Measurements from ENCODE around the gene DLX3.

DNA sequence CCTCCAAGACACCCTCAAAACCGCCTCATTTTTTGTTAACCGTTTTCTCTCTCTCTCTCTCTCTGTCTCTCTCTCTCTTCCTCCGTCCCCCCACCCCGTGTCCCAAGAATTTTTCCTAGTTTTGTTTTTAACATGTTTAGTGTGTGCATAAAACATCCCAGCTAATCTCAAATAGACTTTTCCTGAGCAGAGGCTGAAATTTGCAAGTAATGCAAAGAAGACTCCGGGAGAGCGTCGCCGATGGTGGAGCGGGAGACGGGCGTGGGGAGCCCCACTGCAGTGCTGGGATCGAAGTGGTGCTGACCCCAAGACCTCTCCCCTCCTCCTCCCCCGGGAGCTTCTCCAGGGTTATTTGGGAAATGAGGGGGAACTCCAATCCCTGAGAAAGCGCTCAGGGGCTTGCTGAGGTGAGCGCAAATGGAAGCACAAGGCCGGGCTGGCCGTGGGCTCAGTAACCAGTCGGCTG is 30.7 kb downstream of the DLX3 start:
- TF ChIP-seq, protein P1, sequence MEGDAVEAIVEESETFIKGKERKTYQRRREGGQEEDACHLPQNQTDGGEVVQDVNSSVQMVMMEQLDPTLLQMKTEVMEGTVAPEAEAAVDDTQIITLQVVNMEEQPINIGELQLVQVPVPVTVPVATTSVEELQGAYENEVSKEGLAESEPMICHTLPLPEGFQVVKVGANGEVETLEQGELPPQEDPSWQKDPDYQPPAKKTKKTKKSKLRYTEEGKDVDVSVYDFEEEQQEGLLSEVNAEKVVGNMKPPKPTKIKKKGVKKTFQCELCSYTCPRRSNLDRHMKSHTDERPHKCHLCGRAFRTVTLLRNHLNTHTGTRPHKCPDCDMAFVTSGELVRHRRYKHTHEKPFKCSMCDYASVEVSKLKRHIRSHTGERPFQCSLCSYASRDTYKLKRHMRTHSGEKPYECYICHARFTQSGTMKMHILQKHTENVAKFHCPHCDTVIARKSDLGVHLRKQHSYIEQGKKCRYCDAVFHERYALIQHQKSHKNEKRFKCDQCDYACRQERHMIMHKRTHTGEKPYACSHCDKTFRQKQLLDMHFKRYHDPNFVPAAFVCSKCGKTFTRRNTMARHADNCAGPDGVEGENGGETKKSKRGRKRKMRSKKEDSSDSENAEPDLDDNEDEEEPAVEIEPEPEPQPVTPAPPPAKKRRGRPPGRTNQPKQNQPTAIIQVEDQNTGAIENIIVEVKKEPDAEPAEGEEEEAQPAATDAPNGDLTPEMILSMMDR (IDR thresholded peaks at IDR 0.05), result no peak
- TF ChIP-seq POLR2A (IDR thresholded peaks at IDR 0.05) (no peak), EP300 (IDR thresholded peaks at IDR 0.05) (no peak)
